Rectal smooth muscle tissue (tissue), 1 donor: ENCODE data around the gene APOE.
"Not testable (repeated sequence)": the region's sequence is repeated elsewhere in the genome, so short reads cannot be mapped to it uniquely, and the experiment has no call there.

Experiments used
- H3K27ac ChIP-seq: one replicate; pipeline ENCODE4 v1.7.0; 2013; ENCODE audit warnings: low read depth, low read length, inconsistent platforms
- H3K27me3 ChIP-seq: one replicate; pipeline ENCODE4 v1.7.0; 2013; ENCODE audit warnings: low read length; ENCODE audit not compliant: control insufficient read depth, insufficient read depth
- H3K36me3 ChIP-seq: one replicate; pipeline ENCODE4 v1.7.0; 2013; ENCODE audit warnings: low read length; ENCODE audit not compliant: control insufficient read depth, insufficient read depth
- H3K4me1 ChIP-seq: one replicate; pipeline ENCODE4 v1.7.0; 2013; ENCODE audit warnings: low read length; ENCODE audit not compliant: control insufficient read depth, insufficient read depth
- H3K4me3 ChIP-seq: one replicate; pipeline ENCODE4 v1.7.0; 2013; ENCODE audit warnings: low read length
- H3K9ac ChIP-seq: one replicate; pipeline ENCODE4 v1.7.0; 2013; ENCODE audit warnings: low read length

APOE gene

GRCh38 chr19:44904426-44904994 lies 1.1 kb upstream of the APOE start:
- no peak overlapping the region for H3K27ac ChIP-seq
- H3K4me3 ChIP-seq = no peak overlapping the region
- peaks cover 5% of the 10 kb centered on the region for H3K36me3 ChIP-seq
- H3K4me1 ChIP-seq = no peaks in the 10 kb centered on the region
- no peak overlapping the region for H3K9ac ChIP-seq
- H3K27me3 ChIP-seq = peaks cover 12% of the 10 kb centered on the region

GRCh38 chr19:44907613-44908012 lies 2.0 kb downstream of the APOE start:
- no peak overlapping the region for H3K9ac ChIP-seq
- H3K4me1 ChIP-seq = no peaks in the 10 kb centered on the region
- H3K4me3 ChIP-seq = no peak overlapping the region
- H3K27me3 ChIP-seq = peaks cover 12% of the 10 kb centered on the region
- no peak overlapping the region for H3K27ac ChIP-seq
- no peaks in the 10 kb centered on the region for H3K36me3 ChIP-seq

GRCh38 chr19:44908074-44908835 lies 2.7 kb downstream of the APOE start:
- H3K4me1 ChIP-seq = no peaks in the 10 kb centered on the region
- H3K9ac ChIP-seq = no peak overlapping the region
- peaks cover 12% of the 10 kb centered on the region for H3K27me3 ChIP-seq

GRCh38 chr19:44908836-44909261 lies 3.3 kb downstream of the APOE start:
- no peak overlapping the region for H3K27ac ChIP-seq
- H3K36me3 ChIP-seq = no peaks in the 10 kb centered on the region
- H3K27me3 ChIP-seq = peaks cover 12% of the 10 kb centered on the region
- H3K9ac ChIP-seq = no peak overlapping the region
- no peak overlapping the region for H3K4me3 ChIP-seq
- no peaks in the 10 kb centered on the region for H3K4me1 ChIP-seq

More at GRCh38 chr19:44908074-44908835, 2.7 kb downstream of the APOE start:
- Histone ChIP-seq H3K27ac (no peak overlapping the region), H3K4me3 (no peak overlapping the region), H3K36me3 (no peaks in the 10 kb centered on the region)

GRCh38 chr19:44909775-44910174 lies 4.2 kb downstream of the APOE start:
- Histone ChIP-seq H3K36me3 (no peaks in the 10 kb centered on the region), H3K4me1 (peaks cover 2% of the 10 kb centered on the region), H3K4me3 (no peak overlapping the region), H3K27ac (no peak overlapping the region), H3K27me3 (peaks cover 9% of the 10 kb centered on the region), H3K9ac (no peak overlapping the region)

GRCh38 chr19:44911896-44912295 lies 6.3 kb downstream of the APOE start:
- not testable (repeated sequence) for H3K9ac ChIP-seq, H3K4me1 ChIP-seq

GRCh38 chr19:44912854-44913253 lies 7.3 kb downstream of the APOE start:
- no peaks in the 10 kb centered on the region for H3K27me3 ChIP-seq
- H3K4me1 ChIP-seq = peaks cover 3% of the 10 kb centered on the region
- no peak overlapping the region for H3K4me3 ChIP-seq
- no peaks in the 10 kb centered on the region for H3K36me3 ChIP-seq
- no peak overlapping the region for H3K27ac ChIP-seq
- H3K9ac ChIP-seq = no peak overlapping the region

More at GRCh38 chr19:44911896-44912295, 6.3 kb downstream of the APOE start:
- not testable (repeated sequence) for H3K36me3 ChIP-seq, H3K27ac ChIP-seq, H3K4me3 ChIP-seq, H3K27me3 ChIP-seq

GRCh38 chr19:44913512-44914432 lies 8.2 kb downstream of the APOE start:
- not testable (repeated sequence) for H3K4me1 ChIP-seq, H3K9ac ChIP-seq, H3K27ac ChIP-seq, H3K27me3 ChIP-seq, H3K4me3 ChIP-seq, H3K36me3 ChIP-seq

GRCh38 chr19:44914433-44915206 lies 9.0 kb downstream of the APOE start, which contains the start of gene APOC1:
TSS of gene APOC1 (plus strand) at chr19:44914608. CDS start at chr19:44914892, 284 bp downstream.
- H3K4me1 ChIP-seq, H3K9ac ChIP-seq, H3K36me3 ChIP-seq, H3K27me3 ChIP-seq, H3K27ac ChIP-seq: not testable (repeated sequence)
- H3K4me3 ChIP-seq = peak within 1 kb of the TSS; percentile 68

GRCh38 chr19:44924243-44924725 lies 18.7 kb downstream of the APOE start:
- Histone ChIP-seq H3K27ac (no peak overlapping the region), H3K9ac (no peak overlapping the region)

GRCh38 chr19:44925114-44925891 lies 19.7 kb downstream of the APOE start:
- no peak overlapping the region for H3K9ac ChIP-seq
- no peaks in the 10 kb centered on the region for H3K4me1 ChIP-seq
- H3K4me3 ChIP-seq = no peak overlapping the region
- H3K27me3 ChIP-seq = no peaks in the 10 kb centered on the region
- no peaks in the 10 kb centered on the region for H3K36me3 ChIP-seq
- no peak overlapping the region for H3K27ac ChIP-seq

More at GRCh38 chr19:44924243-44924725, 18.7 kb downstream of the APOE start:
- H3K4me1 ChIP-seq = no peaks in the 10 kb centered on the region
- no peaks in the 10 kb centered on the region for H3K36me3 ChIP-seq
- H3K4me3 ChIP-seq = no peak overlapping the region
- no peaks in the 10 kb centered on the region for H3K27me3 ChIP-seq
